Pulmonary artery endothelial cell (primary cell): ENCODE results near the gene OLFML2A. TPM values are rescaled to one million over a fixed set of nuclear protein-coding genes. Genes with fewer than 3 reads are reported as not detected.

Source experiments
- DNase-seq: peaks from one replicate; pipeline ENCODE4 v3.0.0-alpha.2; 2011; ENCODE audit warnings: low read depth, low spot score
- total RNA-seq: library from RNA; depleted of rRNA; stranded (reverse); fragments of >200 nt; gene quantifications from 2 replicates; pipeline ENCODE4 v1.2.3, GENCODE V29; 2014

OLFML2A gene
- total RNA-seq, 1 donor from 2014 or later, result under 0.01 TPM

- no peak for DNase-seq
Measured at GRCh38 chr9:124778575-124779367, 1.8 kb downstream of the OLFML2A start.

- no peak for DNase-seq
Measured at GRCh38 chr9:124779368-124780059, 2.6 kb downstream of the OLFML2A start.

GRCh38 chr9:124780060-124780756 is 3.3 kb downstream of the OLFML2A start:
- no peak for DNase-seq

- no peak for DNase-seq
Measured at GRCh38 chr9:124780757-124781151, 3.8 kb downstream of the OLFML2A start.

GRCh38 chr9:124781967-124782660 is 5.2 kb downstream of the OLFML2A start:
- DNase-seq, result no peak

GRCh38 chr9:124782661-124783574 is 6.0 kb downstream of the OLFML2A start:
- DNase-seq, result no peak

GRCh38 chr9:124783830-124784229 is 6.9 kb downstream of the OLFML2A start:
- DNase-seq, result no peak

- no peak for DNase-seq
Measured at GRCh38 chr9:124784509-124784908, 7.6 kb downstream of the OLFML2A start.

GRCh38 chr9:124786881-124787573 is 10.1 kb downstream of the OLFML2A start:
- DNase-seq, result no peak

GRCh38 chr9:124788542-124789217 is 11.7 kb downstream of the OLFML2A start:
- no peak for DNase-seq

GRCh38 chr9:124789531-124789930 is 12.6 kb downstream of the OLFML2A start:
- no peak for DNase-seq

- no peak for DNase-seq
Measured at GRCh38 chr9:124790301-124790700, 13.4 kb downstream of the OLFML2A start.

GRCh38 chr9:124790801-124791505 is 14.0 kb downstream of the OLFML2A start:
- DNase-seq, result no peak

- DNase-seq, result no peak
Measured at GRCh38 chr9:124792257-124793014, 15.5 kb downstream of the OLFML2A start.

GRCh38 chr9:124793015-124793541 is 16.1 kb downstream of the OLFML2A start:
- DNase-seq, result no peak

- DNase-seq, result no peak
Measured at GRCh38 chr9:124794902-124795491, 18.1 kb downstream of the OLFML2A start.

GRCh38 chr9:124795881-124796431 is 19.0 kb downstream of the OLFML2A start:
- no peak for DNase-seq
